Activated effector memory CD4-positive, alpha-beta T cell treated with Interleukin-2 at 50 U/mL for 16 hours (primary cell): ENCODE results near the gene ARMH3.
A peak's percentile ranks its signal among the peaks of the same experiment; 100 is the strongest.

ENCODE experiments used
- DNase-seq: peaks from one replicate; pipeline ENCODE4 v3.0.0-alpha.2; 2020

The ARMH3 gene

GRCh38 chr10:101893510-101894120 is 162.4 kb downstream of the ARMH3 start:
- no peak for DNase-seq

GRCh38 chr10:101892782-101893391 is 163.1 kb downstream of the ARMH3 start:
- no peak for DNase-seq

- DNase-seq: peak; percentile 42
Observed at GRCh38 chr10:101889256-101890210, 166.4 kb downstream of the ARMH3 start.

- DNase-seq: no peak
Observed at GRCh38 chr10:101888251-101888949, 167.6 kb downstream of the ARMH3 start.

- DNase-seq: no peak
Observed at GRCh38 chr10:101887775-101888174, 168.2 kb downstream of the ARMH3 start.

- no peak for DNase-seq
Observed at GRCh38 chr10:101886521-101887312, 169.3 kb downstream of the ARMH3 start.

- DNase-seq: no peak
Observed at GRCh38 chr10:101881036-101881774, 174.8 kb downstream of the ARMH3 start.

GRCh38 chr10:101880232-101880573 is 175.8 kb downstream of the ARMH3 start:
- DNase-seq: no peak

- DNase-seq: no peak
Observed at GRCh38 chr10:101879456-101880231, 176.3 kb downstream of the ARMH3 start.

GRCh38 chr10:101878869-101879268 is 177.1 kb downstream of the ARMH3 start:
- DNase-seq: no peak

GRCh38 chr10:101875068-101875688 is 180.8 kb downstream of the ARMH3 start:
- no peak for DNase-seq

GRCh38 chr10:101874252-101874651 is 181.7 kb downstream of the ARMH3 start:
- no peak for DNase-seq

GRCh38 chr10:101867931-101868330 is 188.0 kb downstream of the ARMH3 start:
- no peak for DNase-seq

GRCh38 chr10:101859530-101859929 is 196.4 kb downstream of the ARMH3 start:
- DNase-seq: no peak

- DNase-seq: no peak
Observed at GRCh38 chr10:101858723-101859500, 197.1 kb downstream of the ARMH3 start.

GRCh38 chr10:101857802-101858476 is 198.0 kb downstream of the ARMH3 start:
- no peak for DNase-seq

- DNase-seq: no peak
Observed at GRCh38 chr10:101856626-101857025, 199.3 kb downstream of the ARMH3 start.

GRCh38 chr10:101851411-101852116 is 204.4 kb downstream of the ARMH3 start:
- DNase-seq: no peak
